PC-3 (cell line): ENCODE results near the gene TMEM45A.

Experiments
- EZH2 ChIP-seq: fragments of 300-600 bp; sonication (generic); IDR thresholded peaks from one replicate; pipeline ENCODE4 v1.6.1; 2017; ENCODE audit warnings: antibody characterized with exemption, mild to moderate bottlenecking, low read length; ENCODE audit not compliant: unreplicated experiment
- EZH2phosphoT487 ChIP-seq: fragments of 300-600 bp; sonication (generic); IDR thresholded peaks from 2 replicates; pipeline ENCODE4 v1.6.1; 2018; ENCODE audit warnings: mild to moderate bottlenecking, antibody characterized with exemption, low read length, borderline replicate concordance
- TF ChIP-seq, protein P1 (sequence below): fragments of 300-600 bp; sonication (generic); conservative IDR thresholded peaks from 2 replicates; pipeline ENCODE4 v1.5.1; 2017; ENCODE audit warnings: antibody characterized with exemption, low read depth, mild to moderate bottlenecking, low read length

DNA sequence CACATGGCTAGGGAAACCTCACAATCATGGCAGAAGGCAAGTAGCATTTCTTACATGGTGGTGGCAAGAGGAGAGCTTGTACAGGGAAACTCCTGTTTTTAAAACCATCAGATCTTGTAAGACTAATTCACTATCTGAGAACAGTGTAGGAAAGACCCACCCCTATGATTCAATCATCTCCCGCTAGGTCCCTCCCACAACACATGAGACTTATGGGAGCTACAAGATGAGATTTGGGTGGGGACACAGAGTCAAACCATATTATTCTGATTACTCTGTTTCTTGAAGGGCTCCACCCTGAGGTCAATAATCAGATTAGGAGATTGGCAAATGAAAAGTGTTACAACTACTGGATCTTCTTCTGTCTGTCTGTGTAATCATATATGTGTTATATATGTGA lies 21.5 kb upstream of the TMEM45A start:
- TF ChIP-seq, protein P1, sequence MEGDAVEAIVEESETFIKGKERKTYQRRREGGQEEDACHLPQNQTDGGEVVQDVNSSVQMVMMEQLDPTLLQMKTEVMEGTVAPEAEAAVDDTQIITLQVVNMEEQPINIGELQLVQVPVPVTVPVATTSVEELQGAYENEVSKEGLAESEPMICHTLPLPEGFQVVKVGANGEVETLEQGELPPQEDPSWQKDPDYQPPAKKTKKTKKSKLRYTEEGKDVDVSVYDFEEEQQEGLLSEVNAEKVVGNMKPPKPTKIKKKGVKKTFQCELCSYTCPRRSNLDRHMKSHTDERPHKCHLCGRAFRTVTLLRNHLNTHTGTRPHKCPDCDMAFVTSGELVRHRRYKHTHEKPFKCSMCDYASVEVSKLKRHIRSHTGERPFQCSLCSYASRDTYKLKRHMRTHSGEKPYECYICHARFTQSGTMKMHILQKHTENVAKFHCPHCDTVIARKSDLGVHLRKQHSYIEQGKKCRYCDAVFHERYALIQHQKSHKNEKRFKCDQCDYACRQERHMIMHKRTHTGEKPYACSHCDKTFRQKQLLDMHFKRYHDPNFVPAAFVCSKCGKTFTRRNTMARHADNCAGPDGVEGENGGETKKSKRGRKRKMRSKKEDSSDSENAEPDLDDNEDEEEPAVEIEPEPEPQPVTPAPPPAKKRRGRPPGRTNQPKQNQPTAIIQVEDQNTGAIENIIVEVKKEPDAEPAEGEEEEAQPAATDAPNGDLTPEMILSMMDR = no peak
- TF ChIP-seq EZH2phosphoT487 (no peak), EZH2 (no peak)
